ENCODE results near the gene SNTA1.
"Not testable (repeated sequence)": the region's sequence is repeated elsewhere in the genome, so short reads cannot be mapped to it uniquely, and the experiment has no call there.

The SNTA1 gene

DNA sequence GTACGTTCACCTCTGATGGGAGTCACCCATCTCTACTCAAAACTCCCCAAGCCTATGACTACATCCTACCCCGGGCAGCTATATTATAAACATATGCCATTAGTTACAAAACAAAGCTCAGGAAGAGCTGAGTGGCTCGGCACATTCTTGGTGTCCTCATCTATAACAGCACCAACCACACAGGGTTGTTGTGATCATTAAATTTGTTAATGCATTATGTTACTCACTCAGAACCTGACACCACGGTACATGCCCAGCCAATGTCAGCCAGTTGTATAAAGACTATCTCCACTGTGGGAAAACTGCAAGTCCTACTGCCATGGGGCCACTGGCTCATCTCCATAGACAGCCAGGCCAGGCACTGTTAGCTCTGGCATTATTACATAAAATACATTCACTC, 50.0 kb downstream of the SNTA1 start:
- DNase-seq = no peak

DNA sequence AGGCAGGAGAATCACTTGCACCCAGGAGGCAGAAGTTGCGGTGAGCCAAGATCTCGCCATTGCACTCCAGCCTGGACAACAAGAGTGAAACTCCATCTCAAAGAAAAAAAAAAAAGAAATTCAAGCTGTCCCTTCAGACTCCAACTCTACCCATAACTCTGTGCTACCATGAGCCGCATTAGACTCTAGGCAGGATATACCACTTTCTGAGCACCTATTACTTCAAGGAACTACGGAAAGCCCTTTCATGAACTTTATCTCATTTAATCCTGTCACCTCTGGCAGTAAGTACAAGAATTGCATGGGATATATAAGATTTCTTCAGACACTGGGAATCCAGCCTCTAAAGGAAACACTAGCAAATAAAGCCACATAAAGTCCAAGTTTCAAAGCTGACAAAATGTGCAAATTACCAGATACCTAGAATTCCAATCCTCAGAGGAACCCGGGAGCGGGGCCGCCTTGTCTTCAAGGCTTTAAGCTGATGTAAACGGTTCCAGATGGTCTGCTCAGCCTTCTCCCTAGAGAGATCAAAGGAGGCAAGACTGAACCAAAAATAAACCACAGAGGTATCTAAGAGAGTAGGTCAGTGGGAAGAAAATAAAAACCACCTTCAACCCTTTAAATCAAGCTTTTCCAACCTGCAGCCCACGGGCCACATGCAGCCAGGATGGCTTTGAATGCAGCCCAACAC, 51.7 kb downstream of the SNTA1 start:
- DNase-seq = peak; percentile 96

DNA sequence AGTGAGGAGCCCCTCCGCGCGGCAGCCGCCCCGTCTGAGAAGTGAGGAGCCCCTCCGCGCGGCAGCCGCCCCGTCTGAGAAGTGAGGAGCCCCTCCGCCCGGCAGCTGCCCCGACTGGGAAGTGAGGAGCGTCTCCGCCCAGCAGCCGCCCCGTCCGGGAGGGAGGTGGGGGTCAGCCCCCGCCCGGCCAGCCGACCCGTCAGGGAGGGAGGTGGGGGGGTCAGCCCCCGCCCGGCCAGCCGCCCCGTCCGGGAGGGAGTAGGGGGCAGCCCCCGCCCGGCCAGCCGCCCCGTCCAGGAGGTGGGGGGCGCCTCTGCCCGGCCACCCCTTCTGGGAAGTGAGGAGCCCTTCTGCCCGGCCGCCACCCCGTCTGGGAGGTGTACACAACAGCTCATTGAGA, 54.2 kb downstream of the SNTA1 start:
- DNase-seq = not testable (repeated sequence)

DNA sequence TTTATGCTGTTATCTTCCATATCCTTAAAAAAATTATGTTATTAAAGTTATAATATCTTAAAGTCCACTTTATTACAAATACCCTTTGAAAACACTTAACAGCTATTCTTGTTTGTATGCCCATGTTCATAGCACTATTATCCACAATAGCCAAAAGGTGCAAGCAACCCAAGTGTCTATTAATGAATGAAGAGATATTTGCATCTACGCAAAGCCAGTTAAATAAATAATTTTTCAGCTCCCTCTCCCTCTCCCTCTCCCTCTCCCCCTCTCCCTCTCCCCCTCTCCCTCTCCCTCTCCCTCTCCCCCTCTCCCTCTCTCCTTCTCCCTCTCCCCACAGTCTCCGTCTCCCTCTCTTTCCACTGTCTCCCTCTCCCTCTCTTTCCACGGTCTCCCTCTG, 55.3 kb downstream of the SNTA1 start:
- no peak for DNase-seq

DNA sequence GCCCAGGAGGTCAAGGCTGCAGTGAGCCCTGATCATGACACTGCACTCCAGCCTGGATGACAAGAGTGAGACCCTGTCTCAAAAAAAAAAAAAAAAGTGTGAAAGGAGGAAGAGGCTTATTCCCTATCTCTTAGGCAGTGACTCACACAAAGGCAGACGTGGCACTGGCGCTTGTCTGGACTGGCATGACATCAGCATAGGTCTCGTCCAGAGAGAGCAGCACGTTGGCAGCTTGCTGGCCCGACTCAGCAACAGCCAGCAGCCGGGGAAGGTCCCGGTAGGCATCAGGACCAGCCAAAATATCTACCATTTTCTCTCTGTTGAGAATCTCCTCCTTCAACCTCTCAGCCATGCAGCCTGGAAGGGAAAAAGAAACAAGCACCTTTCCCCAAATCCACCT, 56.4 kb downstream of the SNTA1 start:
- DNase-seq = no peak

DNA sequence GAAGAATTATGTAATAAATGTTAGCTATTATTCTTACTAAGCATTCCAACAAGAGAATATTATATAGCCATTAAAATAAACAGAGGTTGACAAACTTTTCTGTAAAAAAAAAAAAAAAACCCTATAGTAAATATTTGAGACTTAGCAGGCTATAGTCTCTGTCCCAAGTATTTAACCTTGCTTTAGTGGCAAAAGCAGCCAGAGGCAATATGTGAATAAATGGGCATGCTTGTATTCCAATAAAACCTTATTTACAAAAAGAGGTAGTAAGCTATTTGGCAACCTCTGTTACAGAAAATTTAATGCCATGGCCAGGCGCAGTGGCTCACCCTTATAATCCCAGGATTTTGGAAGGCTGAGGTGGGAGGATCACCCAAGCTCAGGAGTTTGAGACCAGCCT, 56.9 kb downstream of the SNTA1 start:
- DNase-seq = no peak

DNA sequence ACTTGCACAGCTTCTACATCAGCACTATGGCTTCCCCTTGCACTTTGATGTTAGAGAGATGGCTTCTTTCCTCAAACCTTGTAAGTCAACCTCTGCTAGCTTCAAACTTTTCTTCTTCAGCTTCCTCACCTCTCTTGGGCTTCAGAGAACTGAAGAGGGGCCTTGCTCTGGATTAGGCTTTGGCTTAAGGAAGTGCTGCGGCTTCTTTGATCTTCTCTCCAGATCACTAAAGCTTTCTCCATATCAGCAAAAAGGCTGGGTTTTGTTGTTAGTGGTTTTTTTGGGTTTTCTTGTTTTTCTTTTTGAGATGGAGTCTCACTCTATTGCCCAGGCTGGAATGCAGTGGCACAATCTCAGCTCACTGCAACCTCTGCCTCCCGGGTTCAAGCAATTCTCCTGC, 66.2 kb downstream of the SNTA1 start:
- no peak for DNase-seq

DNA sequence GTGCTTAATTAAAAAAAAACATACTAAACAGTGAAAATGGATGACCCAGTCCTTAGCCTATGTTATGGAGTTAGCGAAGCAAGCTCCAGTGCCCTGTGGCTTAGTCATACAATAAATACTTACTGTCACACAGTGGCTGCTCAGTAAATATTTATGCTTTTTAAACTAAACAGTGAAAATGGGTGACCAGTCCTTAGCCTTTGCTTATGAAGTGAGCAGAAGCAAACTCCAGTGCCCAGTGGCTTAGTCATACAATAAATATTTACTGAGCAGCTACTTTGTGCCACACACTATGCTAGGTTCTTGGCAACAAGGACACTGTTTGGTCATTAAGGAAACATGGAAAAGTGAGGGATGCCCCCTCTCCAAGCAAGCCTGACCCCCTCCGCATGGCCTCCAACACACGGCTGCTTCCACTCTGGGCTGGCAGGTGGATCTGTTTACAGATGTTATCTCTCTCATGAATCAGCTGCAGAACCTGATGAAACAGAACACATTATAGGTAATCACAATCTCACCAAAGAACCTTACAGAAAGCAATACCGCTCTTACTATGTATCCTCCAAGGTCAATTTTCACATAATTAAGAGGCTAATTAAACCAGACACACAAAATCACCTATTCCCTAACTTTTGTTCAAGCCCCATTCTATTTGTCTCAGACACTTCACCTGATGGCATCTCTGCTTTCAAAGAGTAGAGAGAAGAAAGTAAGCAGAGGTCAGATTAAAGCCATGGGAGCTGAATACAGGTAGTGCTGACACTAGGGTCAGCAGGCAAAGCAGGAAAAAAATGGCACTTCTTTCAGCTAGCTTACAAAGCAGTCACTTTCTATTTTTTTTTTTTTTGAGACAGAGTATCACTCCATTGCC, 69.6 kb downstream of the SNTA1 start:
- DNase-seq = peak; percentile 21

DNA sequence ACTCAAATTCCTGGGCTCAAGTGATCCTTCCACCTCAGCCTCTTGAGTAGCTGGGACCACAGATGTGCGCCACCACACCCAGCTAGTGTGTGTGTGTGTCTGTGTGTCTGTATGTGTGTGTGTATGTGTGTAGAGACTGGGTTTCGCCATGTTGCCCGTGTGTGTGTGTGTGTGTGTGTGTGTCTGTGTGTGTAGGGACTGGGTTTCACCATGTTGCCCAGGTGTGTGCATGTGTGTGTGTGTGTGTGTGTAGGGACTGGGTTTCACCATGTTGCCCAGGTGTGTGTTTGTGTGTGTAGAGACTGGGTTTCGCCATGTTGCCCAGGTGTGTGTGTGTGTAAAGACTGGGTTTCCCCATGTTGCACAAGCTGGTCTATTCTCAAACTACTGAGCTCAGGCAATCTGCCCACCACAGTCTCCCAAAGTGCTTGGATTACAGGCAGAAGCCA, 70.5 kb downstream of the SNTA1 start:
- DNase-seq = no peak

DNA sequence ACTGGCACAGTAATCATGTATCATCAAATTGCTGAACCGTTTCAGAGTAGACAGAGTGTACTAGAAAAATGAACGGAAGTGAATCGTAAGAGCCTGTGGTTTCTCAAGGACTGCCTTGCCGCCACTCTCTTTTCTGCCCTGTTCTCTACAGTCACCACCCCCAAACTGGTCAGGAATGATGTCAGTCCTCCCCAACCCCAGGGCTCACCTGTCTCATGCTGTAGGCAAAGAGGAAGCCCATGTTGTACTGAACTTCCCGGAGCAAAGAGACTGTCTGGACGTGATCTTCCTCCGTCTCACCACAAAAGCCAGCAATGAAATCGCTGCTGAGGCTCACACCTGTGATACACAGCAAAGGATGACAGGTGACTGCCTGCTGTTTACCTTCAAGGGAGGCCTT, 73.3 kb downstream of the SNTA1 start:
- DNase-seq = no peak

DNA sequence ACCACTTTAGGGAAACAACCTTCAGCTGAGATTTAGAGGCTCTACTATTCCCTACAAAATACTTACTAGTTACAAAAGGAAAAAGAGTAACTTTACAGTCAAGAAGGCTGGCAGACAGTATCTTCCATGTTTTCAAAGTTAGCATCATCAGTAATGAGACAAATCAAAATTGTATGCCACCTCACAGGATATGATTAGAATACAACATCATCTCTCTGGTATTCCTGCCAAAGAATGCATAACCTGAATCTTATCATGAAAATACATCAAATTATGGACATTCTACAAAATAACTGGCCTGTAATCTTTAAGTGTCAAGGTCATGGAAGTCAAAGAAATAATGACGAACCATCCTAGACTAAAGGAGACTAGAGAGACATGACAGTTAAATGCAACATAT, 80.7 kb downstream of the SNTA1 start:
- DNase-seq = no peak

DNA sequence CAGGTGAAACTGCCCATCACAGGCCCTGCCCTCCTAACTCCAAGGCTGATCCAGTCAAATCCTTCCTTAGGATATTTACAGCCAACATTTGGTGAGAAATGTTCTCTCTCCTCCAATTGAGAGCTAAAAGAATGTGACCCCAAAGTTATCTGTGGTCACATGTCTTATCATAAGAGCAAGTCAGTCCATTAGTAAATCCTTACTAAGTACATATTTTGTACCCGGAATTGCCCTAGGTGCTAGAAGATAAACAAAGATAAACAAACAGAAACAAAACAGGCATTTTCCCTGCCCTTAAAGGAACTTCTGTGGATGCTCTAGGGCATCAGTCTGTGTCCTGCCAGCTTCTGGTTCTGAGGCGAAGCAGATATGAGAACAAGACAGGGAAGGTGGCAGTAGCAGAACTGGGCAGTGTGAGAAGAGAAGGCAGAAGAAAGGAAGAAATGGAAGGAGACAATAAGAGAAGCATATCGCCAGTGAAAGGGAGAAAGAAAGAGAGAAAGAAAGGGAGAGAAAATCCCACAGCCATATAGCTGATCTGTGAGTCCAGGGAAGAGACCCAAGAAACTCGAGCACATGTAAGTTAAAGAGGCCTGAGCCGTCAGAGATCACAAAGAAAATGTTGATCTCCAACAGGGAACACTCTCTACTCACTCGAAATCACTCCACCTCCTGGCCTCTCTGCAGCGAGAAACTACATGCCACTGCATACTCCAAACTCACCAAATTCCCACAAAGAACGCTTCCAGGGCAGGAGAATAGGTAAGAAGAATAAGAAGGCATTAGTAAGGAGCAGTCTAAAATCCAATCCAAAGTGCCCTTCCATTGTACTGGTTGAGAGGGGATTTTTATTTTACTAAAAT, 83.9 kb downstream of the SNTA1 start:
- DNase-seq = no peak

Data from fibroblast of skin of abdomen (primary cell).